ENCODE data around the gene FARP2.
"Not testable (repeated sequence)": the region's sequence is repeated elsewhere in the genome, so short reads cannot be mapped to it uniquely, and the experiment has no call there.

Gene FARP2

DNA sequence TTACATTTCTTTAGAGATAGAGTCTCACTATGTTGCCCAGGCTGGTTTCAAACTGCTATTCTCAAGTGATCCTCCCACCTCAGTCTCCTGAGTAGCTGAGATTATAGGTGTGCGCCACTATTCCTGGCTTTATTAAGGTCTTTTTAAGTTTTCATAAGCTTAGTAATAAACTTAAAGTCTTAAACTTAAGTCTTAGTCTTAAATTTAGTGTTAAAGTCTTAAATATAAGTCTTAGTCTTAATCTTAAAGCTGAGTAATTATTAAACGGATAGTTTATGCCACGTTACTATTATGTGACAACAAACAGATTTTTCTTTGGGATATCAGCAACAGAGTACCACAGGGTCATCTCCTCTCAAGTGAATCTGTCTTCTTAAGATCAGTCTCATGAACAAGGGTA lies 12.6 kb downstream of the FARP2 start:
- DNase-seq: no peak

DNA sequence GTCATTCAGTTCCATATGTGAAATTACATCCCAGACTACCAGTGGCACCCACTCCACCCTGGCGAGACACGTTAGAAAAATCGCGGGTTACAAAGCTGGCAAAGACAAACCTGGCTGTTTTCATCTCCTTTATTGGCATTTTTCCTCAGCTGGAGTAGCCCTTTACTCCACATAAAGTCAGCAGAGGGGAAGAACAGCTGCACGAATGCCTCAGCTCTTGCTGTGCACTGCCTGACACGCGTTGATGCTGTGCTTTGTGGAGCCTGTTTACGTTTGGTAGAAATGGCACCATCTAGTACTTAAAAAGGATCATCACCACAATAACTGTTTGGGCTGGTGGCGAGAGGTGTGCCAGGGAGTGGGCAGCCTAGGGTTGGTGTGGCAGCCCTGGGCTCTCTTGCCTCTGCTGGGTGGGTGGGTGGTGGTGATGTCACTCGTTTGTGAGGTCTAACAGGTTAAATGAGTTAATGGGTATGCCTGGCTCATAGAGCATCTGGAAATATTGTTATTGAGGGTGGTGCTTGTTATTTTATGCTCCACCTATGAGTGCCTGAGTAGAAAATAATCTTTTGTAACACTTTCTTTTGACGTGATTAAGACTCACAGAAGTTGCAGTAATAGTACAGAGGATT lies 16.4 kb downstream of the FARP2 start:
- DNase-seq: no peak

DNA sequence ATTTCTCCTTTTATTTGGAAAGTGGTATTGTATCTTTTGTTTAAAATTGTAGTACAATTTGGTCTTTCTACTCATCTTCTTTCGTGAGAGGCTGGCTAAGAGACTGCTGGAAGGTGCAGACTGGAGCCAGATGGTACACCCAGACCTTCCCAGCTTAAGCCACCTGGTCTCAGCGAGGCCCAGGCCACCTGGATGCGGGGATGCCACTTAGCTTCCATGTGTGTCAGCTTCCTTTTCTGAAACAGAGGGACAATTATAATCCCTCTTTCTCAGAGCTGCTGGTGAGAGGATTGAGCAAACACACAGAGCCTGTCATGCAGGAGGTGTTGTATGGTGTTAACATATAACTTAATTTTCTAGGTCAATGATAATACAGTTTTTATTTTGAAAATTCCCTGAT lies 17.4 kb downstream of the FARP2 start:
- DNase-seq: no peak

DNA sequence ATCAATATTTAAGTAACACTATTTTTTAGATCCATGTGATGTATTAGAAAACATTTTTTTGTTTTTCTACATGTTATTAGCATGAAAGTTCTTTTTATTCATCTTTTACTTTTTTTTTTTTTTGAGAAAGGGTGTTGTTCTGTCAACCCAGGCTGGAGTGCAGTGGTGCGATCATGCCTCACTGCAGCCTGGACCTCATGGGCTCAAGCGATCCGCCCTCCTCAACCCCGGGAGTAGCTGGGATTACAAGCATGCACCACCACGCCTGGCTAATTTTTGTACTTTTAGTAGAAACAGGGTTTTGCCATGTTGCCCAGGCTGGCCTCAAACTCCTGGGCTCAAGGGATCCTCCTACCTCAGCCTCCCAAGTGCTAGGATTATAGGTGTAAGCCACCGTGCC lies 17.8 kb downstream of the FARP2 start:
- not testable (repeated sequence) for DNase-seq

DNA sequence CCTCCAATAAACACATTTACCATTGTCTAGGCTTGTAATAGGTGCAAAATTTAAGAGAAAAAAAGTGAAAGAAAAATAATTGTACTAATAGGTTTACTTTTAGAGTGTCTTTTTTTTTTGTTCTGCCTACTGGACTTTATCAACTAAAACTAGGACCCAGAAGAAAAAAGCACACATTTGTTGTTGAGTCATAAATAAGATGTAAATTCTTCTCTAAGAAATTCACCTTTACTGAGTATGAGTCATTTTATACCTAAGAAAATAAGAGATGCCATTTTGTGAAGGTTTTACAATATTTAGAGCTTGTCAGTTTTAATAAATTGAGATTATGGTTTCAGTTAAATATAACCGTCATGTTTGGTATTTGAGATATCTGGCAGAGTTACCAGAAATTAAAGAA lies 19.2 kb downstream of the FARP2 start:
- DNase-seq: no peak

DNA sequence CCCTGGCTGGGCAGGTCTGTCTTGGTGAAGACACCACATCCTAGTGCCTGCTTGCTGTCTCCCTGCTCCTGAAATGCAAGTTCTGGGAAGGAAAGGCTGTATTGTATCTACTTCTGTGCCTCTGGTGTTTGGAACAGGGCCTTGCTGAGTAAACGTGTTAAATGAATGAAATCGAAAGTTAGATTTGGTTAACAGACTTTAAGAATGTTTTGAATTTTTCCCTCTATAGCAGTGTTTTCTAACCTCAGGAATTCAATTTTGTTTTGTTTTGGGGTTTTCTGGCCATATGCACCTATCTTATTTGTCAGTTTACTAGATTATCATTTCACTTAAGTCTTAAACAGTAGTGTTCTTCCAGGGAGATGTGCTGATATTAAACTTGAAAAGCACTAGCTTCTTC lies 20.7 kb downstream of the FARP2 start:
- DNase-seq: no peak

DNA sequence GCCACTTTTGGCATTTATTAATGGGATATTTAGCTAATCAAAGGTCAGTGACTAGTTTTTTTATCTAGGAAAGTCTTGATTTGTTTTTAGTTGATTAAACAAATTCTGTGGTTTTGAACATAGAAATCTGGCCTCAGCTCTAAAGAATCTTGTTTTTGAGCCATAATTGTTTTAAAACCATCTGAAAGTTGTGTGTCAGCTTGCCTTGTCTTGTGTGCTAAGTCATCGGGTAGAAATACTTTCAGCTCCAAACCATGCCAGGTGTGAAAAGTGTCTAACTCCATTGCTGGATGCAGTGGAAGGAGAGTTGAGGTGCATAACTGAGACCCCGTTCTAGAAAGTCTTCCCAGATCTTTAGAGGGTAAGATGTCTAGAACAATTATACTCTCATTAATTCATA lies 22.7 kb downstream of the FARP2 start:
- DNase-seq: no peak

DNA sequence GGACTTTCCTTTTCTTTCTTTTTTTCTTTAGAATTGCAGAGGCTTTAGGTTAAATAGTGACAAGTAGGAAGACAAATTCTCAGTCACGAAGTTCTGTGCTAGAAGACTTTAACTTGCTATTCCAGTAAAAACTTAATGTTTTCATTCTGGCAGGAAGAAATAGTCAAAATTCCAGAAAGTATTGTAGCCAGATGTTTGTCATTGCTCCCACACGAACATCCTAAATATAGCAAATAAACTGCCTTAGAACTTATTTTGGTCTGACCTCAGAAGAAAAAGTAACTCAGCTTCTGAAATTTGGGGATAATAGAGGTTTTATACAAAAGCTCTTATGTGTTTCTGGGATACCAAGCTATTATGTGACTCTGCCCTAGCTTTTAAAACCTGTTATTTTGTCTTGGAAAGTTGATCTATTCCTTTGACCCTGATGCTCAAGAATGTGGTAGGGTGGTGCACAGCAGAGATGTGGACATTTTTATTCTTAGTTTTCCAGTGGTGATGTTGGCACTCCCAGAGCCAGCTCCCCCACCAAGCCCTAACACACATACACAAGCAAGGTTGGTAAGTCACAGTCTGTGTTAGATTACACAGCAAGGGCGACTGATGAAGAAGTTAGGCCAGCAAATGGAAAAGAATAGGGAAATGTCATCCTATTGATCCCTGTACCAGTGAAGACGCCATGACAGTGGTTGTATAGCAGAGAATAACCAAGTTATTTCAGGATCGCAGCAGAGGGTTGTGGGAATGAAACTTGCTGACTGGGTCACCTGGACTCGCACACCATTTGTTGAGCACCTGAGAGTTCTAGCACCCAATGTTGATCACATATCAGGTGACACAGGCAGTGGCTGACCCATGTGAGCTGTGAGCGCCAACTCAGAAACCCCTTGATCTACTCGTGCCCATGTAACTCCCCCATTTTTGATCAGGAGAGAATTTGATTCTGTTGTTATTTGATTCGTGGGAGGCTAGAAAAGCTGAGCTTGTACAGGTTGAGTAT lies 23.7 kb downstream of the FARP2 start:
- DNase-seq: no peak

DNA sequence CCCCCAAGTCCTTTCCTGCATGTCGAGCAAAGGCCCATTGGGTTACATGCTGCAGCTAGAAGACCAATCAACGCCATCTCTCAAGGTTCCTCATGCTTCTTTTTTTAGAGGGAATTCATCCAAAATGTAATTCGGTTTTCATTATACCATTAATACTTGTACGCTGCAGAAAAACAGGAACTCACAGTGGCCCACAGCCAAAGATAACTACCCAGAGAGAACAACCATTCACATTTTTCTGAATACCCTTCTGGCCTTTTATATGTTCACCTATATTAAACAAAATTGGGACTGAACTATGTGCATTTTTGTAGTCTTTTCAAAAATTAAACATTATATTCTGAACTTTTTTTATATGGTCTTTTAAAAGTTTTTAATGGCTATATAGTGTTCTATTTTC lies 25.8 kb downstream of the FARP2 start:
- no peak for DNase-seq

DNA sequence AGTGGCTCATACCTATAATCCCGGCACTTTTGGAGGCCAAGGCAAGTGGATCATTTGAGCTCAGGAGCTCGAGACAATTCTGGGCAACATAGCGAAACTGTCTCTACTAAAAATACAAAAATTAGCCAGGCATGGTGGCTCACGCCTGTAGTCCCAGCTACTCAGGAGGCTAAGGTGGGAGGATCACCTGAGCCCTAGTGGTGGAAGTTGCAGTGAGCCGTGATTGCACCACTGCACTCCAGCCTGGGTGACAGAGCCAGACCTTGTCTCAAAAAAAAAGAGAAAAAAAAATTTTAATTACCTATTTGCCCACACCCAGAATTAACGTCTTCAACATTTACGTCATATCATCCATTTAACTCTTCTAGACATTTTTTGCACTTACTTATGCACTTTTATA lies 29.4 kb downstream of the FARP2 start:
- DNase-seq: not testable (repeated sequence)

DNA sequence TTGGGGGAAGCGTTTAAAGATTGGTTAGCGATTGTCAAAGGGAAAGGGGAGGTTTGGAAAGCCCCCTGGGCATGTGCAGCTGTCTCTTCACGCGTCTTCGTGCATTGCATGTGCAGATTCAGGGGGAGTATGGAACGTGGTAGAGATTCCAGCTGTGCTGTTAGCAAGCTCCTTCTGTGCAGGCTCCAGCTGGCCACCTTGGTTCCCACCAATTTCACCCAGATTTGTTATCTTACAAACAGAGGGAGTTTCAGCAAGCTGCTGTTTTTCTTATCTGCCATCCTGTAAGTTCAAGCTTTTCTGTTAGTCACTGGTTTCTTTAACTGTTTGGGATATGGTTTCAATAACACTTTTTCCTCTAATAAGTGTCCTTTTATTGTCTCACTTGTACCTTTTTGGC lies 30.4 kb downstream of the FARP2 start:
- DNase-seq: no peak

DNA sequence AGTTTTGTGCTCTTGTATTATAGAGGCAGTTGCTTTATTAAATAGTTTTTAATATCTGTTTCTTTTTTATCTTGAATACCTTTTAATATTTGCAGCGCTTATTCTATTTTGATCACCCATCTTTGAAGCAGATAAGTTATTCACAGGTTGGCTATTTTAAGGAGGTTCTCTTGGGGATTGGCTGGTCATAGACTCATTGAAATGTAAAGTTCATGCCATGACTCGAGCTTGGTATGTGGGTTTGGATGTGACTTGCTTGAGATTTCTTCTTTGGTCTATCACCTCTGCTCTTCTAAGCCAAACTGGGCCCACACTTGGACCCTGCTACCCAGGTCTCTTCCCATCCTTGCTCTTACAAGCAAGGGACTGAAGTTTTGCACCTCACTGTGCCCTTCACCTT lies 33.6 kb downstream of the FARP2 start:
- no peak for DNase-seq

DNA sequence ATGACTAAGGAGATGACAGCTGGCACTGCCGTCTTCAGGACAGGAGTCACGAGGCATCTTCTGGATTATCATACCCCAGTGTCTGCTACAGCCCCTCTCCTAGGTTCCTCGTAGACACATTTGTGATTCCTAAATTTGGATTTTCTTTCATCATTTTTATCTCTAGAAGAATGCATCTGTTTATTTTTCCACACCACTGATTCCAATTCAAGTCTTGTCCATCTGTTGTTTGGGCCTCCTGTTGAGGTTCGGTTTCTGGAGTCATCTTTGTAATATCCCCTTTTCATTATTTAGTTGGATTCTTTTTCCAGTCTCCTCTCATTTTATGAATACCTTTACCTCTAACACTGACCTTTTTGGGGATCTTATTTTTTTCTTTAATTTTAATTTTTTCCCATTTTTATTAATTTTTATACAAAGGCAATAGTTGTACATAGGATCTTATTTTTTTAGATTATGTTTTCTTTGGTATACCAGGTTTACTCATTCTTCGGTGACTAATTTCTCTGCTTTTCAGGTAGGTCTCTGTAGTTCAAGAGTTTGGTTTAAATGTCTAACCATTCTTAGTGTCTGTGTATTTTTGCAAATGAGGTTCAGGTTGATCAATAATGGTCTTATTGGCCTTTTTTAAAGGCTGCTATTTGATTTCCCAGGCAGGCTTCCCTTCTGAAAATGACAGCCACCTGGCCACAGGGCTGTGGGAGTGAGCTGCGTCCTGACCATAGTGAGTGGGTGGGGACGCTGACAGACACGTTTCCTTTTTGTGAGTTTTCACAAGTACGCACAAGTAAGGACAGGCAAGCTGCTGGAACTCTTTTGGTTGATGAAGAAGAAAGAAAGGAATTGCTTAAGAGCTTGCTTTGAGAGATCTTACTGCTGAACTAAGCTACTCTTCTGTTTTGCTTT lies 34.5 kb downstream of the FARP2 start:
- DNase-seq: no peak

DNA sequence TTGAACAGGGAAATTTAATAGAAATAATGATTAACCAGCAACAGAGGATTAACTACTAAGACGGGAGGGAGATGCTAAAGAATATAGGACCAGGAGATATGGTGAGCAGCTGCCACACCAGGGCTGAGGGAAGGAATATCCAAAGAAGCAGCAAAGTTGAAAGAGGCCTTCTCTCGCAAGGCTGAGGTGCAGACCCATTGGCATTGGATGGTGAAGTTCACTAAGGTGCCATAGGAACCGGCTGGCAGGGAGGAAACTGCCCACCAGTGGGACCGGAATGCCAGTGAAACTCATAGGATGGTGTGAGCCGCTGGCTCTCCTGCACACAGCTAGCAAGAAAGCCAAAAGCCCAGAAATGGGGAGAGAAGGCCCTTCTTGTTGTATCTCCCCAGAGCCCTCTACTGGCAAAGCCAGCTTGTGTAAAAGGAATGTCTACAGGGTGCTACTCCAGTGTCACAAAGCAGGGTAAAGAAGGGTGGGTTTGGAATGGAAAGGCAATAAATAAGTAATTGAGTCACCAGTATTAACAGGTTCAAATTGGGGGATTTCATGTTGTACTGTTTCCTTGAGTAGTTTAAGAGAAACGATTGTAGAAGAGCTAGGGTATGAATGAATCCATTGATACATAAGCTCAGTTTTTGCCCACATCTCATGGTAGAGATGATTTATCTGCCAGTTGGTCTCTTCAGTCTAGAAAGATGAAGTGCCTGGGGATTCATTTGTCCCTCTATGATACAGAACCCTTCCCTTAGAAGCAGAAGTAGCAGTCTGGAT lies 36.0 kb downstream of the FARP2 start:
- no peak for DNase-seq

DNA sequence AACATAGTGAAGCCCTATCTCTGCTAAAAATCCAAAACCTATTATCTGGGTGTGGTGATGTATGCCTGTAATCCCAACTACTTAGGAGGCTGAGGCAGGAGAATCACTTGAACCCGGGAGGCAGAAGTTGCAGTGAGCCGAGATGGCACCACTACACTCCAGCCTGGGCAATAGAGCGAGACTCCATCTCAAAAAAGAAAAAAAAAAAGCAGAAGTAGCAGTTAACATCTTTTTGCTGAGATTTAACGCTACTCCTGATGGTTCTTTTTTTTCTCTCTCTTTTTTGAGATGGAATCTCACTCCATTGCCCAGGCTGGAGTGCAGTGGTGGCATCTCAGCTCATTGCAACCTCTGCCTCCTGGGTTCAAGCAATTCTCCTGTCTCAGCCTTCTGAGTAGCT lies 36.7 kb downstream of the FARP2 start:
- DNase-seq: not testable (repeated sequence)

DNA sequence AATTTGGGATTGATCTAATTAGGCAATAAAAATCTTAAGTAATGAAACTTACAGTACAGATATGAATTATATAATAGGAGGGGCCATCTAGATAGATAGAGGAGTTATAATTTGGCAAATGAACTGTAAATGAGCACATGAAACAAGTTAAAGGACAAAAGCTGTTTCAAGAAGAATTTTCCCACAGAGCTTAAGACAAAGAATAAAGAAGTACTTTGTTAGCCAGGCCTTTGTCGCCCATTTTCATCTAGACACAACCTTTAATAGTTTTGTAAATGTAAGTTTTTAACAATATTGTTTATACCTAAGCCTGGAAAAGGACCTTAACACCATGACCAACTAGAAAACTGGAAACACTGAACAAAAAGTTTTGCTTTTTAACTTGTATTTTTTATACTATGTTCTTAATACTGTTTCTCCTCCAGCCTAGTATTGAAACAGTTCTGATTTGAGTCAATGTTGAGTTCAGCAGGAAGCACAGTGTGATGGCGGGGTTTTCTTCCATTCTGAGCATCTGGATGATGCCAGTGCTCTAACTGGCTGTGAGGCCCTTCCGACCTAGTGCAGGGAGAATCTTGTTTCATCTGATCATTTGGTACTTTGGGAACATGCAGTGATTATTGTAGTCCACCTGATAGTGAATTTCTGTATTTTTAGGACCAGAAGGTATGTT lies 37.6 kb downstream of the FARP2 start:
- DNase-seq: no peak

DNA sequence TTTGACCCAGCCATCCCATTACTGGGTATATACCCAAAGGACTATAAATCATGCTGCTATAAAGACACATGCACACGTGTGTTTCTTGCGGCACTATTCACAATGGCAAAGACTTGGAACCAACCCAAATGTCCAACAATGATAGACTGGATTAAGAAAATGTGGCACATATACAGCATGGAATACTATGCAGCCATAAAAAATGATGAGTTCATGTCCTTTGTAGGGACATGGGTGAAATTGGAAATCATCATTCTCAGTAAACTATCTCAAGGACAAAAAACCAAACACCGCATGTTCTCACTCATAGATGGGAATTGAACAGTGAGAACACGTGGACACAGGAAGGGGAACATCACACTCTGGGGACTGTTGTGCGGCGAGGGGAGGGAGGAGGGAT lies 40.7 kb downstream of the FARP2 start:
- DNase-seq: not testable (repeated sequence)

DNA sequence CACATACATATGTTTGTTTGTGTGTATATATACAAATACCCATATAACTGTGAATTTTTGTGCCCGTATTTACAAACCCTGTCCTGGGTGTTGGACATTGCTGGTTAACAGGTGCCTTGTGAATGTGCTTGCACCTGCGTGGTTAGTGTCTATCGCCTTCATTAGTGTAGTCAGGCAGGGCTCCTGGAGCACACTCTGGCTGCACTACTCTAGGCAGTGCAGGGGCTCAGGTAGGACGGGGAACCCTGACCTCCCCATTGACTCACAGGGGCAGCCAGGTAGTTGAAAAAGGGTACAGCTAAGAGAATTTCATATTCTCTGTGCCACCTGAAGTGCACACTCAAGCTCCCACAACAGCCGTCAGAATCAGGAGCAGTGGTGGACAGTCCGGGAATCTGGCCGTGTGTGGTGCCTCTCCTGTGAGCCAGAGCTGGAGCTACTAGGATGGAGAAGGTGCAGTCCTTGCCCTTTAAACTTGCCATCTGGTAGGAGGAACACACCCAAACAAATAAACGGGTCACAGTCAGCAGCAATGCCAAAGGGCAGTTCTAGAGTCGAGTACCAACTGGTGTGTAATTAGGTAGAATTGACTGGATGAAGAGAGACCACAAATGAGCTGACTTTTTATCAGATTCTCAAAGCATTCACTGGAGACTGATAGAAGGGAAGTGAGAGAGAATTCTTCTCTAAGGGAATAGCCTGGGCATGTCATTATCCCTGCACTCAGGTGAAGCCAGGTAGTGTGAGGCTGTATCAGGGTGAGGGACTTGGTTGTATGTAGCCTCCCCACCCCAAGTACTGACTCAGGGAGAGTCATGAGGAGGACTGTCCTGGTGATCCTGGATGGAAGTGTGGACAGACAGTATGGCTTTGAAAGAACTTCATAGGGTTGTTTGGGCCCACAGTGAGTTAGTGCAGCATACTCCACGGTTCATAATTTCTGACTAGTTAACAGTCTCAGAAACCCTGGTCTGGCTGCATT lies 44.1 kb downstream of the FARP2 start:
- DNase-seq: no peak

DNA sequence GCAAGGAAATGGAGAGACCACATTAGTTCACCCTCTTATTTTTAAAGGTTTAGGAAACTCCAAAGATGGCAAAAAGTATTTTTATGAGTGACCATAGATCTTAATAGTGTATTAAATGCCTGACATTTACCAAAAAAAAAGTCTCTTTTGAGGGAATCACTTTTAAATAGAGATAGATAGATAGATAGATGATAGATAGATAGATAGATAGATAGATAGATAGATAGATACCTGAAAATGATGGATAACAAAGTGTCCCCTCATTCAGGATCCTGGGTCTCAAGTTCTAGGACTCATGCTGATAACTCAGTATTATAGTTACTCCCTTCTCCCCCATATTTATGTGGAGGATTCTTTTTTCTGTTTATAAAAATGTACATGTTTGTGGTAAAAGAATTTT lies 52.8 kb downstream of the FARP2 start:
- DNase-seq: no peak

DNA sequence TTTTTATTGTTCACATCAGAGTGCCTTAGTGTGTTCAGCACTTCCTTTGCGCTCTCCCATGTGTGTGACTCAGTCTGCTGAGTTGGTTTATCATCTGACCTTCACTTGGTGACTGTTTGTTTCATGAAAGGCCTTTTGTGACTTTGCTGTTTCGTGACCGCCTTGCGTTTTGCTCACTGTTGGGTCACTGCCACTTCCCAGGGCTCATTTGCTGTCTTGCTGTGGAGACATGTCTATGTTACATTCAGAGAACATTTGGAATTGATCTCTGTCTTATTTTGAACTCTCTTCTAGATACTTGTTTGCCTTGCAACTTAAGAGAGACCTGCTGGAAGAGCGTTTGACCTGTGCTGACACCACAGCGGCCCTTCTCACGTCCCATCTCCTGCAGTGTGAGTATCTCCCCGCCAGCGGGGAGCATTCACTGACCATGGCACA lies 54.7 kb downstream of the FARP2 start:
- no peak for DNase-seq

DNA sequence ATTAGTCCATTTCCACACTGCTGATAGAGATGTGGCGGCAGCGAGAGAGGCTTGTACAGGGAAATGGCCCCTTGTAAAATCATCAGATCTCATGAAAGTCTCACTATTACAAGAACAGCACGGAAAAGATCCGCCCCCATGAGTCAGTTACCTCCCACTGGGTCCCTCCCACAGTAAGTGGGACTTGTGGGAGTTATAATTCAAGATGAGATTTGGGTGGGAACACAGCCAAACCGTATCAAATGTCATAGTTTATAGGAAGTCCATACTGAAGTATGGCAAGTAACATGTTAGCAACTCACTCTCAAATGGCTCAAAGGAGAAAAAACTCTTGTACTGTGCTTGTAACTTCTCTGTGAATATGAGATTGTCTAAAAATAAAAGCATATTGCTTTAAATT lies 56.1 kb downstream of the FARP2 start:
- DNase-seq: no peak
